Peyer's patch (tissue), 4 donors: ENCODE results near the gene SYNDIG1L. TPM values are rescaled to one million over a fixed set of nuclear protein-coding genes. Genes with fewer than 3 reads are reported as not detected.

Experiments used
- DNase-seq, 3 donors: peaks; one replicate each; pipeline ENCODE4 v3.0.0-alpha.2; 2017 to 2019
- H3K27ac ChIP-seq, 4 donors: fragments of 200-600 bp; sonication (generic); one replicate each; pipeline ENCODE4 v1.5.1; 2016 to 2019
- H3K27me3 ChIP-seq, 2 donors: fragments of 200-600 bp; sonication (generic); one replicate each; pipeline ENCODE4 v1.5.1; 2019
- H3K36me3 ChIP-seq, 3 donors: fragments of 200-600 bp; sonication (generic); one replicate each; pipeline ENCODE4 v1.5.1; 2016 to 2019
- H3K4me1 ChIP-seq, 4 donors: fragments of 200-600 bp; sonication (generic); one replicate each; pipeline ENCODE4 v1.5.1; 2016 to 2019
- H3K4me3 ChIP-seq, 4 donors: fragments of 200-600 bp; sonication (generic); 1 replicate in 3 of 4; 2 replicates in 1 of 4; pipeline ENCODE4 v1.5.1; 2016 to 2019; ENCODE audit warnings: mild to moderate bottlenecking in 1 of 4
- H3K9me3 ChIP-seq, 4 donors: fragments of 200-600 bp; sonication (generic); one replicate each; pipeline ENCODE4 v1.5.1; 2016 to 2019; ENCODE audit warnings: mild to moderate bottlenecking in 1 of 4
- POLR2A ChIP-seq, 2 donors: fragments of 450-650 bp; IDR thresholded peaks; one replicate each; pipeline ENCODE4 v1.5.1; 2017; ENCODE audit warnings: antibody characterized with exemption in 2 of 2, mild to moderate bottlenecking in 2 of 2, moderate library complexity in 2 of 2
- total RNA-seq, 4 donors: library from RNA; depleted of rRNA; stranded (reverse); fragments of >200 nt; gene quantifications; one replicate each; pipeline ENCODE4 v1.1.0, GENCODE V29; 2016
- TF ChIP-seq, protein P1 (sequence below), 6 experiments: fragments of 450-650 bp in 4 of 6; fragments of 200-600 bp in 2 of 6; sonication (generic) in 1 of 6; IDR thresholded peaks; one replicate each; pipeline ENCODE4 v1.5.1; 2017 to 2019; ENCODE audit warnings: antibody characterized with exemption in 6 of 6, mild to moderate bottlenecking in 3 of 6, moderate library complexity in 1 of 6

The SYNDIG1L gene
- total RNA-seq, 4 donors from 2014 or later = 0.27 TPM; not detected in 3

DNA sequence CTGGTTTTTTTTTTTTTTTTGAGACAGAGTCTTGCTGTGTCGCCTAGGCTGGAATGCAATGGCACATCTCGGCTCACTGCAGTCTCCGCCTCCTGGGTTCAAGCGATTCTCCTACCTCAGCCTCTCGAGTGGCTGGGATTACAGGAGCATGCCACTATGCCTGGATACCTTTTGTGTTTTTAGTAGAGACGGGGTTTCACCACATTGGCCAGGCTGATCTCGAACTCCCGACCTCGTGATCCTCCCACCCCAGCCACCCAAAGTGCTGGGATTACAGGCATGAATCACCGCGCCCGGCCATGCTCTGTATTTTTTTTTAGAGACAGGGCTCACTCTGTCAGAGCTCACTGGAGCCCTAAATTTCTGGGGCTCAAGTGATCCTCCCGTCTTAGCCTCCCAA is 45.2 kb downstream of the SYNDIG1L start:
- Histone ChIP-seq H3K27me3 (no peaks in the 10 kb centered on the region), H3K9me3 (no peaks in the 10 kb centered on the region), H3K36me3 (no peaks in the 10 kb centered on the region), H3K4me3 (no peak overlapping the region), H3K4me1 (no peaks in the 10 kb centered on the region), H3K27ac (no peak overlapping the region)
- TF ChIP-seq, protein P1, sequence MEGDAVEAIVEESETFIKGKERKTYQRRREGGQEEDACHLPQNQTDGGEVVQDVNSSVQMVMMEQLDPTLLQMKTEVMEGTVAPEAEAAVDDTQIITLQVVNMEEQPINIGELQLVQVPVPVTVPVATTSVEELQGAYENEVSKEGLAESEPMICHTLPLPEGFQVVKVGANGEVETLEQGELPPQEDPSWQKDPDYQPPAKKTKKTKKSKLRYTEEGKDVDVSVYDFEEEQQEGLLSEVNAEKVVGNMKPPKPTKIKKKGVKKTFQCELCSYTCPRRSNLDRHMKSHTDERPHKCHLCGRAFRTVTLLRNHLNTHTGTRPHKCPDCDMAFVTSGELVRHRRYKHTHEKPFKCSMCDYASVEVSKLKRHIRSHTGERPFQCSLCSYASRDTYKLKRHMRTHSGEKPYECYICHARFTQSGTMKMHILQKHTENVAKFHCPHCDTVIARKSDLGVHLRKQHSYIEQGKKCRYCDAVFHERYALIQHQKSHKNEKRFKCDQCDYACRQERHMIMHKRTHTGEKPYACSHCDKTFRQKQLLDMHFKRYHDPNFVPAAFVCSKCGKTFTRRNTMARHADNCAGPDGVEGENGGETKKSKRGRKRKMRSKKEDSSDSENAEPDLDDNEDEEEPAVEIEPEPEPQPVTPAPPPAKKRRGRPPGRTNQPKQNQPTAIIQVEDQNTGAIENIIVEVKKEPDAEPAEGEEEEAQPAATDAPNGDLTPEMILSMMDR (IDR thresholded peaks at IDR 0.05) = no peak
- TF ChIP-seq POLR2A (IDR thresholded peaks at IDR 0.05) = no peak
- peak in 1 of 3 donors; percentile 9 for DNase-seq

DNA sequence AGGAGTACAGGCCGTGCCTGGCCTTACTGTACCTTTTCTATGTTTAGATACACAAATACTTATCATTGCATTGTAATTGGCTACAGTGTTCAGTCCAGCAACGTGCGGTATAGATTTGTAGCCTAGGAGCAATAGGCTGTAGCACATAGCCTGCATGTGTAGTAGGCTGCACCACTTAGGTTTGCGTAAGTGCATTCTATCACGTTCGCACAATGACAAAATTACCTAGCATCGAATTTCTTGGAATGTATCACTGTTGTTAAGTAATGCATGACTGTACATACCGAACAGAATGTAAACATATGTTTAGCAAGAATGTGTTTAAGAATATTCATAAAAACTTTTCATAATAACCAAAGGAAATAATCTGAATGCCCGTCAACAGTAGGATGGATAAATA is 45.8 kb downstream of the SYNDIG1L start:
- DNase-seq = no peak
- Histone ChIP-seq H3K9me3 (no peaks in the 10 kb centered on the region), H3K36me3 (no peaks in the 10 kb centered on the region), H3K27ac (no peak overlapping the region), H3K4me1 (no peaks in the 10 kb centered on the region), H3K27me3 (no peaks in the 10 kb centered on the region), H3K4me3 (no peak overlapping the region)
- TF ChIP-seq POLR2A (IDR thresholded peaks at IDR 0.05) = no peak
- TF ChIP-seq, protein P1 (IDR thresholded peaks at IDR 0.05) = no peak

DNA sequence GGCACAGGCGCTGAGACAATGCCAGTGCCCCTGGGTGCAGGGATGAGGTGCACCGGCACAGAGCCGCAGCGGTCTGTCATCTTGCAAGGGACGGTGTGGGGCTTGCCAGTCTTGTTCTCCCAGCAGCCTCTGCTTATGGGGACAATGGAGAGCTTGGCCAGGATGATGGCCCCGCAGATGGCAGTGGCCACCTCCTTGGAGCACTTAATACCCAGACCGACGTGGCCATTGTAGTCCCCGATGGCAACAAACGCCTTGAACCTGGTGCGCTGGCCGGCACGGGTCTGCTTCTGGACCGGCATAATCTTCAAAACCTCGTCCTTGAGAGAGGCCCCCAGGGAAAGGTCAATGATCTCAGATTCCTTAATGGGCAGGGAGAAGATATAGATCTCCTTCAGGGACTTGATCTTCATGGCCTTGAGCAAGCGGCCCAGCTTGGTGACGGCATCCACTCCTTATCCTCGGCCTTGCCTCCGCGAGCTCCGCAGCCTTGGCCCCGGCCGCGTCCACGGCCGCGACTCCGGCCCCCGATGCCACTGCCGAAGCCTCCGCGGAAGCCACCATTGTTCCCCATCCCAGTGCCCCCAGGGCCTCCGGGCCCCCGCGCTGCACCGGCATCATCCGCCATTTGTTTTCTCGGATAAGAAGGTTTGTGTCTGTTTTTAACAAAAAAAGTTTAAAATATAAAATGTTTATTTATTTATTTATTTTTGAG is 47.9 kb downstream of the SYNDIG1L start:
- H3K36me3 ChIP-seq = no peaks in the 10 kb centered on the region
- H3K4me3 ChIP-seq = no peak overlapping the region
- DNase-seq = no peak
- no peaks in the 10 kb centered on the region for H3K4me1 ChIP-seq
- H3K27ac ChIP-seq = no peak overlapping the region
- H3K27me3 ChIP-seq = no peaks in the 10 kb centered on the region
- H3K9me3 ChIP-seq = no peaks in the 10 kb centered on the region
- TF ChIP-seq, protein P1 (IDR thresholded peaks at IDR 0.05) = no peak
- no peak for TF ChIP-seq POLR2A (IDR thresholded peaks at IDR 0.05)

DNA sequence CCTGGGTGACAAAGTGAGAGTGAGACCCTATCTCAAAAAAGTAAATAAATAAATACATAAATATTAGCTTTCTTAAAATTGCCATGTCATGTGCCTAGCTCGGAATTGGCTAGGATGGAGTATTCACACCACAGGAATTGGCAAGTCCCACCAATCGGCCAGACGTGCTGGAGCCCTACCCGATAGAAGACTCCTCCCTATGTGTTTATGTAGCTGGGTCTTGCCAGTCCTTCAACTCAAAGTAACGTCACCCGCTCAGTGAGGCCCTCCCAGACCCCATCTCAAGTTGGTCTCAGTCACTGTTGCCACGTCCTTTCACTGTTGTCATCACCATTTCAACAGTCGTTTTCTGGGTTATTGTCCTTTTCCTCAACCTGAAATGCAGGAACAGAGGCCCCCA is 57.6 kb downstream of the SYNDIG1L start:
- Histone ChIP-seq H3K27ac (no peak overlapping the region), H3K4me1 (no peaks in the 10 kb centered on the region), H3K4me3 (no peak overlapping the region), H3K9me3 (no peaks in the 10 kb centered on the region), H3K27me3 (no peaks in the 10 kb centered on the region), H3K36me3 (no peaks in the 10 kb centered on the region)
- no peak for DNase-seq
- TF ChIP-seq, protein P1 (IDR thresholded peaks at IDR 0.05) = no peak
- TF ChIP-seq POLR2A (IDR thresholded peaks at IDR 0.05) = no peak

DNA sequence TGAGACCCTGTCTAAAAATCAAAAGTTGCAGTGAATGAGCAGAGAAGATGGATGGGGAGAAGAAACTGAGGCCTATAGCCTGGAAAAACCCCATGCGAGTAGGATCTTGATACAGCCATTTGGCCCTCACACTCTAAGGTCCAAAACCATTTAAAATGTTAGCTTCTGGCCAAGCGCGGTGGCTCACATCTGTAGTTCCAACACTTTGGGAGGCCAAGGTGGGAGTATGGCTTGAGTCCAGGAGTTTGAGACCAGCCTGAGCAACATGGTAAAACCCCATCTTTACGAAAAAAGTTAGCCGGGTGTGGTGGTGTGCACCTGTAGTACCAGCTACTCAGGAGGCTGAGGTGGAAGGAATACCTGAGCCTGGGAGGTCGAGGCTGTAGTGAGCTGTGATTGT is 58.0 kb downstream of the SYNDIG1L start:
- no peak for DNase-seq
- TF ChIP-seq, protein P1 (IDR thresholded peaks at IDR 0.05) = no peak
- TF ChIP-seq POLR2A (IDR thresholded peaks at IDR 0.05) = no peak
- no peaks in the 10 kb centered on the region for H3K27me3 ChIP-seq

More for the DNA sequence above, 58.0 kb downstream of the SYNDIG1L start:
- no peak overlapping the region for H3K4me3 ChIP-seq
- no peak overlapping the region for H3K27ac ChIP-seq
- H3K36me3 ChIP-seq = no peaks in the 10 kb centered on the region
- H3K9me3 ChIP-seq = no peaks in the 10 kb centered on the region
- no peaks in the 10 kb centered on the region for H3K4me1 ChIP-seq
